ENCODE measurements around the gene GRID1. TPM values are rescaled to one million over a fixed set of nuclear protein-coding genes. Genes with fewer than 3 reads are reported as not detected.

Gene GRID1
- total and polyA plus RNA-seq, 10 of the 15 experiments (the other 5 are each of a cell fraction or from before 2014, with no cell fraction given) = 0.04 to 0.62 (median 0.08) TPM; not detected in 5

GRCh38 chr10:85665681-85666080 lies 700.9 kb downstream of the GRID1 start (continued):
- TF ChIP-seq ELK1 (IDR thresholded peaks at IDR 0.05; ENCODE audit: low read depth, low read length) = no peak

GRCh38 chr10:85665078-85665477 lies 701.5 kb downstream of the GRID1 start:
- no peak for TF ChIP-seq SP1 (IDR thresholded peaks at IDR 0.05; ENCODE audit: low read depth, low read length)
- no peak for TF ChIP-seq GABPA (IDR thresholded peaks at IDR 0.05; ENCODE audit: low read depth)
- no peak for TF ChIP-seq CBFB (IDR thresholded peaks at IDR 0.05; ENCODE audit: low read depth)
- TF ChIP-seq NBN (IDR thresholded peaks at IDR 0.05) = no peak
- TF ChIP-seq CHD2 (IDR thresholded peaks at IDR 0.05; ENCODE audit: borderline replicate concordance, low read depth, low read length) = no peak
- TF ChIP-seq EZH2 (IDR thresholded peaks at IDR 0.05; ENCODE audit: borderline replicate concordance, control insufficient read depth, low read depth, low read length) = no peak
- TF ChIP-seq TBL1XR1 (IDR thresholded peaks at IDR 0.05; ENCODE audit: low read depth, low read length) = no peak
- TF ChIP-seq JUND (IDR thresholded peaks at IDR 0.05; ENCODE audit: low read depth, low read length) = no peak
- TF ChIP-seq, protein P1, sequence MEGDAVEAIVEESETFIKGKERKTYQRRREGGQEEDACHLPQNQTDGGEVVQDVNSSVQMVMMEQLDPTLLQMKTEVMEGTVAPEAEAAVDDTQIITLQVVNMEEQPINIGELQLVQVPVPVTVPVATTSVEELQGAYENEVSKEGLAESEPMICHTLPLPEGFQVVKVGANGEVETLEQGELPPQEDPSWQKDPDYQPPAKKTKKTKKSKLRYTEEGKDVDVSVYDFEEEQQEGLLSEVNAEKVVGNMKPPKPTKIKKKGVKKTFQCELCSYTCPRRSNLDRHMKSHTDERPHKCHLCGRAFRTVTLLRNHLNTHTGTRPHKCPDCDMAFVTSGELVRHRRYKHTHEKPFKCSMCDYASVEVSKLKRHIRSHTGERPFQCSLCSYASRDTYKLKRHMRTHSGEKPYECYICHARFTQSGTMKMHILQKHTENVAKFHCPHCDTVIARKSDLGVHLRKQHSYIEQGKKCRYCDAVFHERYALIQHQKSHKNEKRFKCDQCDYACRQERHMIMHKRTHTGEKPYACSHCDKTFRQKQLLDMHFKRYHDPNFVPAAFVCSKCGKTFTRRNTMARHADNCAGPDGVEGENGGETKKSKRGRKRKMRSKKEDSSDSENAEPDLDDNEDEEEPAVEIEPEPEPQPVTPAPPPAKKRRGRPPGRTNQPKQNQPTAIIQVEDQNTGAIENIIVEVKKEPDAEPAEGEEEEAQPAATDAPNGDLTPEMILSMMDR (IDR thresholded peaks at IDR 0.05 in 2 of 3, conservative IDR thresholded peaks at IDR 0.05 in 1 of 3; ENCODE audit: control insufficient read depth in 2 of 3, extremely low read depth in 1 of 3, insufficient read depth in 1 of 3, low read depth in 3 of 3, low read length in 3 of 3) = no peak
- TF ChIP-seq RFX5 (IDR thresholded peaks at IDR 0.05; ENCODE audit: low read depth, low read length) = no peak
- no peak for TF ChIP-seq GATAD2B (conservative IDR thresholded peaks at IDR 0.05; ENCODE audit: low read depth)
- TF ChIP-seq CBX5 (IDR thresholded peaks at IDR 0.05; ENCODE audit: low read depth) = no peak
- no peak for TF ChIP-seq ZSCAN29 (IDR thresholded peaks at IDR 0.05)
- TF ChIP-seq MYC (IDR thresholded peaks at IDR 0.05; ENCODE audit: insufficient read depth, insufficient read length, insufficient replicate concordance, low read length, severe bottlenecking) = no peak
- SMC1A ChIA-PET (ENCODE audit: uncharacterized antibody, unreplicated experiment) = interaction anchor here (1.0 to 1.4 kb wide), 2 partner anchors 10 kb away, joined by 3 read pairs; no protein-coding TSS in a partner anchor
- FAIRE-seq = no peak
- no peak overlapping the region for H2AFZ ChIP-seq (ENCODE audit: control insufficient read depth, low read depth, low read length)
- no peak for DNase-seq (ENCODE audit: low read depth, low spot score)
- H4K20me1 ChIP-seq (ENCODE audit: control insufficient read depth, insufficient read depth) = no peaks in the 10 kb centered on the region
- intact Hi-C loops (cut with micrococcal nuclease; ENCODE audit: unreplicated experiment) (no loop called here), in situ Hi-C loops (cut with MboI) (no loop called here)
- H3K4me2 ChIP-seq (ENCODE audit: control insufficient read depth, insufficient read depth) = no peak overlapping the region
- H3K4me3 ChIP-seq = no peak overlapping the region
- WGBS (ENCODE audit: insufficient coverage, insufficient replicate concordance, low lambda C conversion rate, missing lambda C conversion rate) = 0% methylated on average over 1 of the region's 1 CpG
- no peaks in the 10 kb centered on the region for H3K36me3 ChIP-seq (ENCODE audit: control insufficient read depth in 2 of 2, insufficient read depth in 2 of 2, low read length in 1 of 2)
- H3K9ac ChIP-seq (ENCODE audit: control insufficient read depth, insufficient read depth, low read length) = no peak overlapping the region
- no TSS peak for BruUV-seq (replicated peaks)
- no peaks in the 10 kb centered on the region for H3K79me2 ChIP-seq (ENCODE audit: control insufficient read depth, insufficient read depth, low read length)
- CTCF ChIA-PET = interaction anchor here (1.2 kb wide), 1 partner anchor 10 kb away, joined by 3 read pairs; no protein-coding TSS in a partner anchor
- no peak for ATAC-seq
- no peaks in the 10 kb centered on the region for H3K9me3 ChIP-seq (replicated peaks; ENCODE audit: control insufficient read depth, insufficient read depth, low read length)
- H3K27ac ChIP-seq (ENCODE audit: control insufficient read depth, insufficient read depth) = no peak overlapping the region
- 0 out of 4 replicates have a peak, but pooled peaks cover 0 to 2% of the 10 kb centered on the region in 2 experiments for H3K27me3 ChIP-seq (replicated peaks in 1 of 2; ENCODE audit: control insufficient read depth in 2 of 2, insufficient read depth in 2 of 2, low read length in 1 of 2)
- no peaks in the 10 kb centered on the region for H3K4me1 ChIP-seq (ENCODE audit: control insufficient read depth, insufficient read depth, low read length)
- POLR2A ChIA-PET = no interaction called here
- RAD21 ChIA-PET (ENCODE audit: unreplicated experiment) = no interaction called here
